Motor neuron (in vitro differentiated cells): ENCODE data around the gene PTPRD. TPM values are rescaled to one million over a fixed set of nuclear protein-coding genes. Genes with fewer than 3 reads are reported as not detected.

Experiments
- ATAC-seq, 8 experiments: fragments of 200-7000 bp; cut with Tn5 transposase; replicated peaks in 6 of 8; 2 replicates each; pipeline ENCODE4 v1.8.0; 2021; ENCODE audit warnings: mild to moderate bottlenecking in 8 of 8, moderate library complexity in 8 of 8
- H3K27ac ChIP-seq, 2 donors: fragments of 250-450 bp; sonication (Bioruptor Pico); 2 replicates each; pipeline ENCODE4 v1.9.0; 2021; ENCODE audit warnings: antibody characterized with exemption in 2 of 2, mild to moderate bottlenecking in 2 of 2, moderate library complexity in 1 of 2
- H3K4me1 ChIP-seq, 2 donors: fragments of 250-450 bp; sonication (Bioruptor Pico); replicated peaks in 1 of 2; 2 replicates each; pipeline ENCODE4 v1.6.1; 2021; ENCODE audit warnings: antibody characterized with exemption in 2 of 2, mild to moderate bottlenecking in 2 of 2, moderate library complexity in 1 of 2
- H3K4me3 ChIP-seq, 5 donors: fragments of 250-450 bp; sonication (Bioruptor Pico); 2 replicates each; pipeline ENCODE4 v1.9.0; 2021; ENCODE audit warnings: antibody characterized with exemption in 5 of 5, mild to moderate bottlenecking in 5 of 5, moderate library complexity in 4 of 5
- WGBS, 10 experiments: fragments of 450-650 bp; shearing (Covaris generic); methylation state at CpG; one replicate each; pipeline ENCODE4 v1.0.0; 2022; 5-methylcytosine and 5-hydroxymethylcytosine counted together
- in situ Hi-C, 9 experiments: fragments of 400-800 bp; cut with MboI; loops; one replicate each; pipeline ENCODE4 v1.15.0; 2021; ENCODE audit warnings: low sequenced_read_pairs in 9 of 9, low pct_unique_long_range_greater_than_20kb in 2 of 9; ENCODE audit not compliant: unreplicated experiment in 9 of 9
- total RNA-seq, 8 experiments: library from RNA; unstranded; fragments of 300-600 nt; gene quantifications; 2 replicates each; pipeline versions ENCODE4 v1.2.3 to v1.2.4, GENCODE V29; 2022

PTPRD gene
- total RNA-seq: 100 to 1,000 TPM in 4 of 8 experiments, 10 to 100 TPM in 2, 1 to 10 TPM in 1, under 1 TPM in 1; 0.15 to 175 (median 72.8) TPM

DNA sequence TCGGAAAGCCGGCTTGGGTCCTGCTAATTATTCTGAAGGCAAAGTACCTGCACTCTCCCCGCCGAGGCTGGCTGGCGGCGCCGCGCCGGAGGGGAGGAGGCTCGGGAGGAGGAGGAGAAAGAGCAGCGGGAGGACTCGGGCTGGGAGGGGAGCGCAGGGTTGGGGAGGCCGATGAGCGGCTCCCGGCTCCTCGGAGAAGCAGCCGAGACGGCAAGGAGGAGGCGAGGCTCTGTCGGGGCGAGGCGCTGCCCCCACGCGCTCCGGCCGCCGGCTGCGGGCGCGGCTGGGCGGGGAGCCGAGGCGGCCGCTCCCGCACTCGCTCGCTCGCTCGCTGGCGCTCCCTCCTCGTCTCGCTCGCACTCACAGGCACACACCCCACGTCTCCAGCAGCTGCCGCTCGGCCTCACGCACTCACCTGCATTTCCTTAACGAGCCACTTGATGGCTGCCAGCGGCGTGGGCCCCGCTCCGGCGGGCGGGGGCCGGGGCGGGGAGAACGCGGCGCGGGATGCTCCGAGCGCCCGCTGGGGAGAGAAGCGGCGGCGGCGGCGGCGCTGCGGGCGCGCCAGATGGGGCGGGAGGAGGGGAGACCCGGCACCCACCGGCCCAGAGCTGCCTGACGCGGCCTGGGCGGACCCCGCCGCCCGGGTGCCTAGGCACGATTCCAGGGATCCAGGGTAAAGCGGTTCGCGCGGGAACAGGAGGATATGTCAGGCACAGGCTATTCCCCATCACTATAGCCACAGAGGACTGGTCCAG is at the start of gene PTPRD:
PTPRD (minus strand) TSS at position 362 of the 758 bp plus-strand sequence.
- ATAC-seq: peak; percentile 58 to 97 (median 90)
- in situ Hi-C loops: no loop called here
- H3K27ac ChIP-seq: peak within 1 kb of the TSS; percentile 79 to 82
- peak within 1 kb of the TSS; percentile 48 to 70 (median 63) for H3K4me3 ChIP-seq
- 0% methylated on average over 2 to 4 of the region's 87 CpGs; no CpG with 5 or more reads in 8 of the 10 experiments for WGBS, 10 experiments
- peaks cover 2 to 5% of the 10 kb centered on the region in 2 donors for H3K4me1 ChIP-seq

DNA sequence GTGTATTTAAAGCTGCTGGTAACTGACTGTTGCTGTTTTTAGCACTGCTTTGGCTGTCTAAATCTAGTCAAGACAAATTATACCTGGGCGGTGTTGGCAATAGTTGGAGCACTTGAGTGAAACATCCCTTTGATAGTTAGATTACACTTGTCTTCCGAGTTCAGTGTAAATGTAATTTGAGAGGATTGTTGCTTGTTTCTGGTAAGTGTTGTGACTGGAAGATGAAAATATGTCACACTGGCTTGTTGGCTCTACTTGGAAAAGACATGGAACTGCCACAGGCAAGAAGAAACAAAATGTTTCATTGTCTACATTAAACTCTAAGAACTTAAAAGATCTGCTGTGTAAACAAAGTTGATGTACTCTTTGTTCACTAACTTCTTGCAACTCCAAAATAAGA is 49.2 kb upstream of the PTPRD start:
- ATAC-seq: no peak
- in situ Hi-C loops: no loop called here
- Histone ChIP-seq H3K27ac (no peak overlapping the region), H3K4me3 (no peak overlapping the region), H3K4me1 (peaks cover 0 to 2% of the 10 kb centered on the region in 2 donors)
- WGBS, 10 experiments: 0 to 90% (median 45%) methylated on average over 1 to 2 of the region's 2 CpGs; no CpG with 5 or more reads in 2 of the 10 experiments

DNA sequence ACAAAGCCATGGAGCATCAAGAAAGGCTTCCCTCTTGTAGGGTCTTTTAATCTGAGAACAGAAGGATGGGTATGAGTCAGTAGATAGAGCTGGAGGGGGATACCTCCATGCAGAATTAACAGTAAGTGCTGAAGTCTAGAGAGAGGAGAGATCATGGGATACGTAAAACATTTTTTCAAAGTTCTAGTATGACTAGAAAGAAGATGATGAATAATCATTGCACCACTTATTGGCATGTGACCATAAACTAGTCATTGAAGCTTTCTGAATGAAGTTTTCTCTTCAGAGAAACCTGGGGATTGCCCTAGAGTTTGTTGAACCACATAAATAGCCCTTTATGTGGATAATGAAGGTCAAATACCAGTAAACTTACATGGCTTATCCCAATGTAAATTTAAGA is 48.6 kb upstream of the PTPRD start:
- in situ Hi-C loops: no loop called here
- 29 to 100% (median 83%) methylated on average over 1 of the region's 1 CpG; no CpG with 5 or more reads in 3 of the 10 experiments for WGBS, 10 experiments
- Histone ChIP-seq H3K4me1 (peaks cover 0 to 2% of the 10 kb centered on the region in 2 donors), H3K27ac (no peak overlapping the region), H3K4me3 (no peak overlapping the region)
- ATAC-seq: peak in 1 of 8 experiments; percentile 48

- no peak for ATAC-seq
- in situ Hi-C loops: no loop called here
Observed at GRCh38 chr9:10651012-10651411, 38.2 kb upstream of the PTPRD start.

GRCh38 chr9:10649076-10649475 is 36.3 kb upstream of the PTPRD start:
- ATAC-seq: no peak
- in situ Hi-C loops: no loop called here

More at GRCh38 chr9:10651012-10651411, 38.2 kb upstream of the PTPRD start:
- Histone ChIP-seq H3K4me3 (no peak overlapping the region), H3K4me1 (no peaks in the 10 kb centered on the region), H3K27ac (no peak overlapping the region)
- WGBS, 10 experiments: 43 to 83% methylated on average over 1 to 2 of the region's 2 CpGs; no CpG with 5 or more reads in 8 of the 10 experiments

GRCh38 chr9:10633785-10634184 is 21.0 kb upstream of the PTPRD start:
- no peak for ATAC-seq
- Histone ChIP-seq H3K27ac (no peak overlapping the region), H3K4me3 (no peak overlapping the region), H3K4me1 (no peaks in the 10 kb centered on the region)
- in situ Hi-C loops: no loop called here
- 22 to 100% (median 87%) methylated on average over 1 to 3 of the region's 3 CpGs for WGBS, 10 experiments

More at GRCh38 chr9:10649076-10649475, 36.3 kb upstream of the PTPRD start:
- no peak overlapping the region for H3K4me3 ChIP-seq
- H3K27ac ChIP-seq: no peak overlapping the region
- no peaks in the 10 kb centered on the region for H3K4me1 ChIP-seq
- 0 to 100% (median 20%) methylated on average over 1 of the region's 1 CpG; no CpG with 5 or more reads in 3 of the 10 experiments for WGBS, 10 experiments

GRCh38 chr9:10614196-10614800 is 1.5 kb upstream of the PTPRD start:
- in situ Hi-C loops: no loop called here
- WGBS, 10 experiments: 10 to 74% (median 45%) methylated on average over 2 to 8 of the region's 9 CpGs; no CpG with 5 or more reads in 1 of the 10 experiments
- ATAC-seq: peak in 3 of 8 experiments; percentile 5 to 15 (median 6)
- Histone ChIP-seq H3K4me3 (peak overlapping the region; percentile 48 to 70 (median 63)), H3K27ac (peak overlapping the region in 1 of 2 donors; percentile 82), H3K4me1 (peaks cover 2 to 5% of the 10 kb centered on the region in 2 donors)

GRCh38 chr9:10613419-10613818 is 617 bp upstream of the PTPRD start:
- WGBS, 10 experiments: 0 to 50% (median 6%) methylated on average over 1 to 9 of the region's 13 CpGs; no CpG with 5 or more reads in 4 of the 10 experiments
- Histone ChIP-seq H3K4me1 (peaks cover 2 to 5% of the 10 kb centered on the region in 2 donors), H3K4me3 (peak overlapping the region; percentile 48 to 70 (median 63)), H3K27ac (peak overlapping the region; percentile 79 to 82)
- in situ Hi-C loops: no loop called here
- peak in 5 of 8 experiments; percentile 3 to 21 (median 8) for ATAC-seq

DNA sequence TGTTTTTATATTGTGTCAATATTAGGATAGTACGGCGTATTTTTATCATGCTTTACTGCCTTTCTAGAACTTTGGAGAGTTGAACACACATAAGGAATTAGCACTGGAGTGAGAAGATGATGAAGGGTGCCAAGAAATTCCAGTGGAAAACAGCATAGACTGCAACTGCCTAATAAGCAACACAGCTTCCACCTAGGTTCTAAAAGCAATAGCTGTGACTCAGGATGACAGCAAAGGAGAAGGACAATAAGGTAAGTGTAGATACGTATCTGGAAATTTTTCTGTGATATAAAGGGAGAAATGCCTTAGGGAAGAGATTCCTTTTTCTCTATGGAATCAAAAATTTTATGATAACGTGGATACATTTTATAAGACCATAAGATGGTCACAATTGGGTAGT is 7.4 kb downstream of the PTPRD start:
- no peak overlapping the region for H3K27ac ChIP-seq
- ATAC-seq: no peak
- in situ Hi-C loops: no loop called here
- H3K4me1 ChIP-seq: no peaks in the 10 kb centered on the region
- 0 to 96% (median 83%) methylated on average over 2 to 4 of the region's 4 CpGs for WGBS, 10 experiments
- H3K4me3 ChIP-seq: no peak overlapping the region

- WGBS, 10 experiments: 0 to 83% (median 22%) methylated on average over 1 of the region's 1 CpG; no CpG with 5 or more reads in 3 of the 10 experiments
- in situ Hi-C loops: no loop called here
Observed at GRCh38 chr9:10604927-10605326, 7.9 kb downstream of the PTPRD start.

DNA sequence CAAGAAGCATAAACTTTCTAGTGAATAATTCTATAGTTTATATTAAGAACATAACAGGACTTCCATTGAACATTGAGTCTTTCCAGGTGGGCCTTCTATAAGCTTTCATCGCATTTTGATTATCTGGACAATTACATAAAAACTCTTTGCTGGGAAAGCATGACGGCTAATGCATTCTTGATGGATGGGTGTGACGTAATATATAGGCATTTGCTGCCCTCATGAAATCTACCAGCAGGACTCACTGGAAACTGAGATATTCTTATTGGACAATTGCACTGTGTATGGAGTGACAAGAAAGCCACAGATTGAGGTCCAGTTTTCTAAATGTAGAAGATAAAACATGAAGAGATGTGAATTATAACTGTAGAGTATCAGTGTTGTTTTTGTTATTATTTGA is 15.0 kb downstream of the PTPRD start:
- peak in 5 of 8 experiments; percentile 17 to 72 (median 55) for ATAC-seq

More at GRCh38 chr9:10604927-10605326, 7.9 kb downstream of the PTPRD start:
- Histone ChIP-seq H3K4me1 (no peaks in the 10 kb centered on the region), H3K27ac (no peak overlapping the region), H3K4me3 (no peak overlapping the region)
- ATAC-seq: no peak

GRCh38 chr9:10594482-10594881 is 18.3 kb downstream of the PTPRD start:
- WGBS, 10 experiments: 0 to 50% (median 7%) methylated on average over 1 to 3 of the region's 3 CpGs; no CpG with 5 or more reads in 3 of the 10 experiments
- peak in 5 of 8 experiments; percentile 78 to 97 (median 95) for ATAC-seq
- in situ Hi-C loops: no loop called here
- Histone ChIP-seq H3K27ac (no peak overlapping the region), H3K4me3 (no peak overlapping the region), H3K4me1 (peaks cover 4 to 17% of the 10 kb centered on the region in 2 donors)

More for the DNA sequence above, 15.0 kb downstream of the PTPRD start:
- Histone ChIP-seq H3K27ac (no peak overlapping the region), H3K4me1 (peaks cover 4 to 16% of the 10 kb centered on the region in 2 donors), H3K4me3 (no peak overlapping the region)
- WGBS, 10 experiments: 0 to 67% (median 46%) methylated on average over 2 to 3 of the region's 3 CpGs
- in situ Hi-C loops: no loop called here

DNA sequence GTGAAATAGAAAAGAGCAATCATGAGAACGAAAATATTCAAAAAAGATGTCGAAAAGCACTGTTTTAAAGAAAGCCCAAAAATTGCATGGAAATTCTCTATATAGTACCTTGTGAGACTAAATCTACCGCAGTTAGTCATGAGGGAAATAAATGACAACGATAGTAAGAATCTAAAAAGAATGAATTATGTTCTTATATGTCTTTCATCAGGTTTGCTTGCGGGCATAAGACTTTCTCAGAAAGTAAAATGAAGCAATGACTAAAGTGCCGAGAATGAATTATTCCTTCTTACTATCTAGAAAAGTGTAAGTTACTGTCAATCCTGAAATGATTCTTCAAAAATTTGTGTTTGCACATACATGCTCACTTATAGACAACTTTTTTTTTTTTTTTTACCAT is 26.4 kb downstream of the PTPRD start:
- 8 to 94% (median 87%) methylated on average over 4 to 6 of the region's 6 CpGs for WGBS, 10 experiments
- H3K27ac ChIP-seq: no peak overlapping the region
- ATAC-seq: no peak
- in situ Hi-C loops: no loop called here
- H3K4me1 ChIP-seq: no peaks in the 10 kb centered on the region
- H3K4me3 ChIP-seq: no peak overlapping the region
